Measurements from ENCODE around the gene ATG7. TPM values are rescaled to one million over a fixed set of nuclear protein-coding genes. Genes with fewer than 3 reads are reported as not detected.

Gene ATG7, protein sequence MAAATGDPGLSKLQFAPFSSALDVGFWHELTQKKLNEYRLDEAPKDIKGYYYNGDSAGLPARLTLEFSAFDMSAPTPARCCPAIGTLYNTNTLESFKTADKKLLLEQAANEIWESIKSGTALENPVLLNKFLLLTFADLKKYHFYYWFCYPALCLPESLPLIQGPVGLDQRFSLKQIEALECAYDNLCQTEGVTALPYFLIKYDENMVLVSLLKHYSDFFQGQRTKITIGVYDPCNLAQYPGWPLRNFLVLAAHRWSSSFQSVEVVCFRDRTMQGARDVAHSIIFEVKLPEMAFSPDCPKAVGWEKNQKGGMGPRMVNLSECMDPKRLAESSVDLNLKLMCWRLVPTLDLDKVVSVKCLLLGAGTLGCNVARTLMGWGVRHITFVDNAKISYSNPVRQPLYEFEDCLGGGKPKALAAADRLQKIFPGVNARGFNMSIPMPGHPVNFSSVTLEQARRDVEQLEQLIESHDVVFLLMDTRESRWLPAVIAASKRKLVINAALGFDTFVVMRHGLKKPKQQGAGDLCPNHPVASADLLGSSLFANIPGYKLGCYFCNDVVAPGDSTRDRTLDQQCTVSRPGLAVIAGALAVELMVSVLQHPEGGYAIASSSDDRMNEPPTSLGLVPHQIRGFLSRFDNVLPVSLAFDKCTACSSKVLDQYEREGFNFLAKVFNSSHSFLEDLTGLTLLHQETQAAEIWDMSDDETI
- 10 to 100 TPM; 23.5 to 36.6 TPM for total RNA-seq

DNA sequence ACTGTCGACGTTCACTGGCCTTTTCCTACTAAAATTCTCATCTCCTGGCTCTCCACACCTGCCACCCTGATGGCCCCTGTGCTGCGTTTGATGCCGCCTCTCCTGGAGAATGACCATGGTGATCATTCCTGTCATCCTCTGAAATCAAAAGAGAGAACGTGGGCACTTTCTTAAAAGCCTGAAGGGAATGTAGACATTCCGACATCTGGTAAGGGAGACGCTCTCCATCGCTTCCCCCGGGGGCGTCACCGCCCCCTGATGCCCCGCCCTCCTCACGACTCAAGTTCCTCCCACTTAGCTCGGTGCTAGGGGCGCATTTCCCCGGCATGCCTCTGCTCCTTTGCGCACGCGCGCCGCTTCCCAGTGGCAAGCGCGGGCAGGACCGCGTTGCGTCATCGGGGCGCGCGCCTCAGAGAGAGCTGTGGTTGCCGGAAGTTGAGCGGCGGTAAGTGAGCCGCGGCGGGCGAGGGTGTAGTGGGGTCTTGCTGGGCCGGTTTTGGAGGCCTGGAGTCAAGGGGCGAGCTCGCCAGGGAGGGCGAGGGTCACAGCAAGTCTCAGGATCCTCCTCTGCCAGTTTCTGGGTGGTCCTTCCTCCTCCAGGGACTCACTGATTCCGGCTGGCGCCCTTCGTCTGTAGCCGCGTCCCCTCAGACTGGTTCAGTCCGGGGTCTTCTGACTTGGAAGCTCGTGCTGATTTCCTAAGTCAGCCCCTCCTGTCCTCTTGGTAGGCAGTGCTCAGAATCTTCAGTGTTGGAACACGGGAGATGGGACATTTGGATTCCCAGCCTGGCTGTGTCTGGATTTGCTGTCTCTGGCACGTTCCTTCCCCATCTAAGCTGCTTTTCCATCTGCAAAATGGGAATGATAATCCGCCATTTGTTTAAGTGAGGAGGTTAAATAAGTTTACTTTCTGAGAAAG, at the start of gene ATG7:
Gene ATG7 (plus strand): TSS at position 412 of the 919 bp plus-strand sequence. CDS start 26,299 bp downstream, outside the sequence.
- peak; percentile 97 to 98 for ATAC-seq
- Mint-ChIP-seq H3K9me3 (peaks cover 7 to 8% of the 10 kb centered on the region in 2 donors), H3K27ac (peak within 1 kb of the TSS; percentile 97 to 98), H3K36me3 (peaks cover 37 to 43% of the 10 kb centered on the region in 2 donors)
- DNase-seq (ENCODE audit: low spot score in 2 of 2) = peak; percentile 96 to 97

- H3K27ac Mint-ChIP-seq = no peak overlapping the region
- DNase-seq (ENCODE audit: low spot score in 2 of 2) (no peak), ATAC-seq (no peak)
- H3K36me3 Mint-ChIP-seq = no peaks in the 10 kb centered on the region
- H3K9me3 Mint-ChIP-seq = no peaks in the 10 kb centered on the region
Measured at GRCh38 chr3:11224010-11224409, 48.2 kb upstream of the ATG7 start.

DNA sequence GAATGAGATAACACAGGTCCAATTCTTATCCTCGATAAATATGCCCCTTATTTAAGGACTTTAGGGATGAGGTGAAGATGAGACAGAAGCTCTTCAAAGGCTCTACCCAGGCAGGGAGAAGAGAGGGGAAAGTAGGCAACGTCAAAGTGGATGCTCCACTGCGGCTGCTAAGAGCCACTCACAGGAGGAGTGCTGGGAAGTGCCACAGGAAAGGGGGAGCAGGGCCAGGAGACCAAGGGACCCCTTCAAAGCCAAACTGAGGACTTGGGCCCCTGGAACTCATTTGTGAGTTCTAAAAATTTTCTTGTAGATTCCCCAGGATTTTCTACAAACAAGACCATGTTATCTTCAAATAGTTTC, 47.3 kb upstream of the ATG7 start:
- H3K36me3 Mint-ChIP-seq = no peaks in the 10 kb centered on the region
- H3K27ac Mint-ChIP-seq = no peak overlapping the region
- ATAC-seq (no peak), DNase-seq (ENCODE audit: low spot score in 2 of 2) (no peak)
- no peaks in the 10 kb centered on the region for H3K9me3 Mint-ChIP-seq

DNA sequence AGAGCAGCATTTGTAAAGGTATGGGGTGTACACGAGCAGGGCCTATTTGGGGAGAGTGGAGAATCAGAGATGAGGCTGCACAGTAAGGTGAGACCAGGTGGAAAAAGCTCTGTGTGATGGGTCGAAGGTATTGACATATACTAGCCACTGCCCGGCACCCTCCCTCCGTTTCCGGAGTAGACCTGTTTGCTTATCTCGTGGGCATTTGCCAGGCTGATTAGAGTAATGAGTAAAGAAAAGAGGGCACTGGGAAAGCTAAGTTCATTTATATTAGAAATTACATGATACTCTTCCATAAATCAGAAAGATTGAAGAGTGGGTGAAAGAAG, 46.2 kb upstream of the ATG7 start:
- Mint-ChIP-seq H3K27ac (peak overlapping the region in 1 of 2 donors; percentile 5), H3K36me3 (no peaks in the 10 kb centered on the region), H3K9me3 (no peaks in the 10 kb centered on the region)
- no peak for DNase-seq (ENCODE audit: low spot score in 2 of 2)
- ATAC-seq = no peak

DNA sequence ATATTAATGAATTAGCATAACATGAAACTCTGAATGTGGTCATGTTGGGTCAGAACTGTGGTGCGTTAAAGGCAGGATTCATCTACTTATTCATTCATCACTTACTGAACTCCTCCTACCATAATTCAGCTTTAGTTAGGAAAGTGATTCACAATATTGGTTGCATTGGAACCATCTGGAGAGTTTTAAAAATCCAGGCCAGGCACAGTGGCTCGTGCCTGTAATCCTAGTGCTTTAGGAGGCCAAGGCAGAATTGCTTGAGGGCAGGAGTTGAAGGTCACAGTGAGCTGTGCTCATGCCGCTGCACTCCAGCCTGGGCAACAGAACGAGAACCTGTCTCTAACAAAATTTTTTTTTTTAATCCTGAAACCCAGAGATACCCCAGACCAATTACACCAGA, 44.2 kb upstream of the ATG7 start:
- H3K36me3 Mint-ChIP-seq = no peaks in the 10 kb centered on the region
- DNase-seq (ENCODE audit: low spot score in 2 of 2) (no peak), ATAC-seq (no peak)
- H3K27ac Mint-ChIP-seq = no peak overlapping the region
- no peaks in the 10 kb centered on the region for H3K9me3 Mint-ChIP-seq

GRCh38 chr3:11230125-11230524, 42.1 kb upstream of the ATG7 start:
- Mint-ChIP-seq H3K27ac (no peak overlapping the region), H3K36me3 (no peaks in the 10 kb centered on the region), H3K9me3 (no peaks in the 10 kb centered on the region)
- DNase-seq (ENCODE audit: low spot score in 2 of 2) (no peak), ATAC-seq (no peak)

DNA sequence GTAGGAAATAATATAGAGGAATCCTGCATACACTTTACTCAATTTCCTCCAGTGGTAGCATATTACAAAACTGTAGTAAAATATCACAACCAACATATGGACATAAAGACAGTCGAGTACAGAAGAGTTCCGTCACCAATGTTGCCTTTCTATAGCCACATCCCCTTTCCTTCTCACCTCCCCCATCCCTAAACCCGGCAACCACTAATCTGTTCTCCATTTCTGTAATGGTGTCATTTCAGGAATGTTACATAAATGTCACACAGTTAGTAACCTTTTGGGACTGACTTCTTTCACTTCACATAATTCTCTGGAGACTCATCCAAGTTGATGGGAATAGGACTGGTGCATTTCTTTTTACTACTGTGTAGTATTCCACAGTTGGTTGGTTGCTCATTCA, 41.4 kb upstream of the ATG7 start:
- H3K9me3 Mint-ChIP-seq = no peaks in the 10 kb centered on the region
- ATAC-seq (no peak), DNase-seq (ENCODE audit: low spot score in 2 of 2) (no peak)
- H3K27ac Mint-ChIP-seq = no peak overlapping the region
- no peaks in the 10 kb centered on the region for H3K36me3 Mint-ChIP-seq

- ATAC-seq (no peak), DNase-seq (ENCODE audit: low spot score in 2 of 2) (no peak)
- peaks cover 0 to 6% of the 10 kb centered on the region in 2 donors for H3K9me3 Mint-ChIP-seq
- no peak overlapping the region for H3K27ac Mint-ChIP-seq
- peaks cover 0 to 3% of the 10 kb centered on the region in 2 donors for H3K36me3 Mint-ChIP-seq
Measured at GRCh38 chr3:11235385-11235784, 36.8 kb upstream of the ATG7 start.

- ATAC-seq = no peak
- Mint-ChIP-seq H3K36me3 (peaks cover 0 to 6% of the 10 kb centered on the region in 2 donors), H3K27ac (peak overlapping the region in 1 of 2 donors; percentile 10), H3K9me3 (peaks cover 0 to 6% of the 10 kb centered on the region in 2 donors)
- DNase-seq (ENCODE audit: low spot score in 2 of 2) = peak; percentile 61 to 90
Measured at GRCh38 chr3:11236588-11237461, 35.4 kb upstream of the ATG7 start.

DNA sequence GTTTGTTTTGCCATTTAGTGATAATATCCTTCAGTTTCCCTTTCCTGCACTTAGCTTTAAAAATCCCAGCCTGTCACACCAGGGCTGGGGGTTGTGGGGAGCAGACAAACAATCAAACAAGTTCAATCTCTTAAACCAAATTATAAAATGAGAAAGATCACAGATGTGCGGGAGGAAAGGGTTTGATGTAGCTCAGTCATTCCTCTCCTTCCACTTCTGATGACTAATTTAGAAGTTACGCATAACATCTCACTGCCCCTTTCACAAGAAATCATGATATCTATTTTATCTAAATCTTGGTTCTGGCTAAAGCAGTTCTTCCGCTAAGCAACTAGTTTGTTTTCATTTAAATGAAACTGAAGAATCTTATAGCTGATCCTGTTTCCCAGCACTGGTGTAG, 34.1 kb upstream of the ATG7 start:
- ATAC-seq (peak; percentile 61 to 72), DNase-seq (ENCODE audit: low spot score in 2 of 2) (peak in 1 of 2 donors; percentile 34)
- Mint-ChIP-seq H3K36me3 (peaks cover 0 to 6% of the 10 kb centered on the region in 2 donors), H3K27ac (peak overlapping the region; percentile 99 to 100), H3K9me3 (peaks cover 0 to 6% of the 10 kb centered on the region in 2 donors)

- H3K36me3 Mint-ChIP-seq = peaks cover 0 to 6% of the 10 kb centered on the region in 2 donors
- peaks cover 0 to 6% of the 10 kb centered on the region in 2 donors for H3K9me3 Mint-ChIP-seq
- H3K27ac Mint-ChIP-seq = peak overlapping the region; percentile 99 to 100
- ATAC-seq (peak; percentile 79), DNase-seq (ENCODE audit: low spot score in 2 of 2) (peak in 1 of 2 donors; percentile 8)
Measured at GRCh38 chr3:11238880-11239279, 33.3 kb upstream of the ATG7 start.

GRCh38 chr3:11239796-11240195, 32.4 kb upstream of the ATG7 start:
- no peak for DNase-seq (ENCODE audit: low spot score in 2 of 2)
- Mint-ChIP-seq H3K9me3 (peaks cover 0 to 6% of the 10 kb centered on the region in 2 donors), H3K36me3 (peaks cover 0 to 6% of the 10 kb centered on the region in 2 donors), H3K27ac (peak overlapping the region; percentile 65 to 100)
- no peak for ATAC-seq

DNA sequence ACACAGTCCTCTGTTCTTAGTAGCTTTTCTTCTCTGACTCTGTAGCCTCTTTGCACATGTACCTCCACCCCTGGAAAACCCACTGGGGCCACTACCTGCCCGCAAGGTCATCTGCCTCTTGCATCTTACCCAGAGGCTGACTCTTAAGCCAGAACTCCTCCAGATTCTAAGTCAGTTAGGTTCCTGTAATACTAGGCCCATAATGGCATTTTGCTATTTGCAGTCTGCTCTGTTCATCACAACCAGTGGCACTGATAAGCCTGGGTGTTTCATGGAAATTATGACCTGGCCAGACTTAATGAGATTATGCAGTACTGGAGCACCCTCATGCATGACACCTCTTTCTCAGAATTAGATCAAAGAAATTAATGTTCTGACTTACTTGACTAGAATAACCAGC, 31.7 kb upstream of the ATG7 start:
- ATAC-seq (peak; percentile 55 to 58), DNase-seq (ENCODE audit: low spot score in 2 of 2) (peak; percentile 31 to 57)
- Mint-ChIP-seq H3K27ac (peak overlapping the region; percentile 92 to 100), H3K36me3 (peaks cover 0 to 6% of the 10 kb centered on the region in 2 donors), H3K9me3 (peaks cover 0 to 6% of the 10 kb centered on the region in 2 donors)

DNA sequence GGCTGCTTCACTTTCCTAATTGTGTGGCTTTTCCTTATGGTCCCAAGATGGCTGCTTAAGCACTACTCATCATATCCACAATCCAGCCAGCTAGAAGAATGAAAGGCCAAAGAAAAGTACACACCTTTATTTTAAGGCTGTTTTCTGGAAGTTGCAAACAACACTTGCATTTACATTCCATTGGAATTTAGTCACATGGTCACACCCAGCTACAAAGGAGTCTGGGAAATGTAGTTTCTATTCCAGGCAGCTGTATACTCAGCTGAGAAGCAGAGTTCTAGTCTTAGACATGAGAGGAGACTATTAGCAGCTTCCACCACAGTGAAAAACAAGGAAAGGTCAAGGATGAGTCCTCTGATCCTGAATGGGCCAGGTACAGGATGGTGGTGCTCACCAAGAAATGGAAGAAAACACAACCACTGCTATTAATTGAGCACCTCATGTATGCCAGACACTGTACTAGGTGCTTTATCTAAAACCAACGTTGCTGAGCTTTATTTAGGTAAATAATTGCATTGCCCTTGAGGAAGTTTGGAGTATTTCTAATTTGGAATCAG, 28.0 kb upstream of the ATG7 start:
- ATAC-seq = no peak
- DNase-seq (ENCODE audit: low spot score in 2 of 2) = no peak
- Mint-ChIP-seq H3K9me3 (no peaks in the 10 kb centered on the region), H3K27ac (no peak overlapping the region), H3K36me3 (peaks cover 0 to 6% of the 10 kb centered on the region in 2 donors)

DNA sequence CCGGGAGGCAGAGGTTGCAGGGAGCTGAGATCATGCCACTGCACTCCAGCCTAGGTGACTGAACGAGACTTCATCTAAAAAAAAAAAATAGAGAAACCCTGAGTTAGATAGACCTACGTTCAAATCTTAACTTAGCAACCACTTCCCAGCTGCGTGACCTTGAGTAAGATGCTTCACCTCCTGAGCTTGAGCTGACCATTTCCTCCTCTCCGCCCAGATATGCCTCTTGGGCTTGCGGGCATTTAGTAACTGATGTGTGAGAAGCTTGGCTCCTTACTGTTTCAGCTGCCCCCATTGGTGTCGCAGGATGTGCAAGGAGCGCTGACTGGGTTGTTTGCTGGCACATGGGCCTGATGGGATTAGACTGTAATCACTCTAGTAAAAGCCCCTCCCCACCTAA, 26.9 kb upstream of the ATG7 start:
- no peak for ATAC-seq
- peaks cover 0 to 4% of the 10 kb centered on the region in 2 donors for H3K36me3 Mint-ChIP-seq

More for the DNA sequence above, 26.9 kb upstream of the ATG7 start:
- H3K27ac Mint-ChIP-seq = no peak overlapping the region
- H3K9me3 Mint-ChIP-seq = no peaks in the 10 kb centered on the region
- DNase-seq (ENCODE audit: low spot score in 2 of 2) = no peak
